CD14-positive monocyte (primary cell): ENCODE measurements around the gene SLC7A8. TPM values are rescaled to one million over a fixed set of nuclear protein-coding genes. Genes with fewer than 3 reads are reported as not detected.

Experiments used
- DNase-seq, 3 donors: peaks; one replicate each; pipeline ENCODE4 v3.0.0-alpha.2; 2011 to 2022
- H2AFZ ChIP-seq: 2 replicates; pipeline ENCODE4 v1.6.0; 2012; ENCODE audit warnings: mild to moderate bottlenecking, low read depth, low read length, inconsistent platforms; ENCODE audit not compliant: insufficient read depth, poor library complexity, severe bottlenecking
- H3K27ac ChIP-seq, 2 donors: 1 replicate in 1 of 2; 2 replicates in 1 of 2; pipeline ENCODE4 v1.5.1; 2012 to 2013; ENCODE audit warnings: low read length in 2 of 2, control low read depth in 1 of 2, inconsistent platforms in 1 of 2, low read depth in 1 of 2, mild to moderate bottlenecking in 1 of 2
- H3K27me3 ChIP-seq, 2 donors: one replicate each; pipeline versions ENCODE4 v1.6.0 to v1.6.1; 2011 to 2013; ENCODE audit warnings: low read length in 2 of 2; ENCODE audit not compliant: control insufficient read depth in 2 of 2, insufficient read depth in 2 of 2
- H3K36me3 ChIP-seq, 2 donors: replicated peaks in 1 of 2; 1 replicate in 1 of 2; 2 replicates in 1 of 2; pipeline versions ENCODE4 v1.5.1 to v1.6.1; 2012 to 2013; ENCODE audit warnings: low read length in 2 of 2, control low read depth in 1 of 2, inconsistent platforms in 1 of 2, mild to moderate bottlenecking in 1 of 2; ENCODE audit not compliant: insufficient read depth in 2 of 2, control insufficient read depth in 1 of 2
- H3K4me1 ChIP-seq, 2 donors: 1 replicate in 1 of 2; 2 replicates in 1 of 2; pipeline versions ENCODE4 v1.5.1 to v1.6.1; 2012 to 2013; ENCODE audit warnings: low read length in 2 of 2, control low read depth in 1 of 2, inconsistent platforms in 1 of 2, mild to moderate bottlenecking in 1 of 2, moderate library complexity in 1 of 2; ENCODE audit not compliant: insufficient read depth in 2 of 2, control insufficient read depth in 1 of 2
- H3K4me2 ChIP-seq: replicated peaks from 2 replicates; pipeline ENCODE3; 2012; ENCODE audit warnings: low read length, moderate library complexity, mild to moderate bottlenecking; ENCODE audit not compliant: poor library complexity, severe bottlenecking; ENCODE audit errors: extremely low read depth
- H3K4me3 ChIP-seq, 3 experiments: fragments of 200-600 bp in 1 of 3; sonication (generic) in 1 of 3; replicated peaks in 1 of 3; 1 replicate in 2 of 3; 2 replicates in 1 of 3; pipeline ENCODE4 v1.5.1; 2011 to 2013; ENCODE audit warnings: low read length in 3 of 3, mild to moderate bottlenecking in 3 of 3, control low read depth in 2 of 3, low read depth in 2 of 3, inconsistent platforms in 1 of 3, moderate library complexity in 1 of 3
- H3K79me2 ChIP-seq: 2 replicates; pipeline ENCODE4 v1.6.0; 2012; ENCODE audit warnings: mild to moderate bottlenecking, control low read depth, inconsistent platforms, low read length, moderate library complexity; ENCODE audit not compliant: insufficient read depth
- H3K9ac ChIP-seq: 2 replicates; pipeline ENCODE4 v1.6.0; 2017; ENCODE audit warnings: low read length, mild to moderate bottlenecking; ENCODE audit not compliant: insufficient read depth, poor library complexity, severe bottlenecking
- H3K9me3 ChIP-seq, 2 donors: replicated peaks in 1 of 2; 1 replicate in 1 of 2; 2 replicates in 1 of 2; pipeline versions ENCODE4 v1.5.1 to v1.6.1; 2012 to 2013; ENCODE audit warnings: low read length in 2 of 2, control low read depth in 1 of 2; ENCODE audit not compliant: control insufficient read depth in 1 of 2, insufficient read depth in 1 of 2
- H4K20me1 ChIP-seq: 2 replicates; pipeline ENCODE4 v1.6.0; 2012; ENCODE audit warnings: mild to moderate bottlenecking, low read length, control low read depth, moderate library complexity; ENCODE audit not compliant: insufficient read depth
- H3K27ac Mint-ChIP-seq, 7 donors: one replicate each; pipeline ENCODE4 v1.8.0; 2020; ENCODE audit warnings: mild to moderate bottlenecking in 7 of 7, mixed read lengths in 7 of 7, moderate library complexity in 6 of 7, inconsistent platforms in 2 of 7
- H3K27me3 Mint-ChIP-seq, 3 donors: one replicate each; pipeline ENCODE4 v1.8.0; 2021 to 2022; ENCODE audit warnings: low read depth in 3 of 3, mild to moderate bottlenecking in 3 of 3, mixed read lengths in 3 of 3, moderate library complexity in 3 of 3, inconsistent platforms in 1 of 3
- H3K36me3 Mint-ChIP-seq, 2 donors: one replicate each; pipeline ENCODE4 v1.8.0; 2020; ENCODE audit warnings: mixed read lengths in 2 of 2, inconsistent platforms in 1 of 2, mild to moderate bottlenecking in 1 of 2
- H3K4me1 Mint-ChIP-seq: one replicate; pipeline ENCODE4 v1.8.0; 2020; ENCODE audit warnings: mild to moderate bottlenecking, mixed read lengths
- H3K4me3 Mint-ChIP-seq, 2 donors: one replicate each; pipeline ENCODE4 v1.8.0; 2020; ENCODE audit warnings: mild to moderate bottlenecking in 2 of 2, mixed read lengths in 2 of 2, moderate library complexity in 1 of 2
- H3K9me3 Mint-ChIP-seq, 7 donors: one replicate each; pipeline ENCODE4 v1.8.0; 2020 to 2022; ENCODE audit warnings: mixed read lengths in 7 of 7, mild to moderate bottlenecking in 6 of 7, moderate library complexity in 6 of 7, inconsistent platforms in 2 of 7
- CTCF ChIP-seq: fragments of 200-600 bp; IDR thresholded peaks from one replicate; pipeline ENCODE4 v1.8.0; 2022; ENCODE audit warnings: antibody characterized with exemption, mild to moderate bottlenecking
- WGBS: methylation state at CpG from one replicate; pipeline ENCODE4 v1.1.5; 2013; ENCODE audit warnings: missing lambda C conversion rate; ENCODE audit not compliant: insufficient coverage; 5-methylcytosine and 5-hydroxymethylcytosine counted together
- intact Hi-C, 2 donors: fragments of 100-400 bp; cut with micrococcal nuclease; formaldehyde crosslinking; loops; one replicate each; pipeline versions ENCODE4 v1.15.0 to v1.15.1; 2023
- polyA plus RNA-seq, 3 donors: library from polyadenylated mRNA; depleted of rRNA in 1 of 3; unstranded in 2 of 3; stranded (reverse) in 1 of 3; fragments of 300-500 nt in 2 of 3; fragments of >200 nt in 1 of 3; fragmentation: Illumina TruSeq in 2 of 3; gene quantifications; 1 replicate in 2 of 3; 2 replicates in 1 of 3; pipeline ENCODE4 v1.2.3, GENCODE V29; 2012 to 2021

SLC7A8 gene
- polyA plus RNA-seq, 3 donors: 0.05 to 0.53 (median 0.25) TPM

GRCh38 chr14:23125011-23125410, 58.4 kb downstream of the SLC7A8 start:
- Histone ChIP-seq H3K27ac (no peak overlapping the region), H3K4me2 (no peak overlapping the region), H3K27me3 (no peaks in the 10 kb centered on the region), H3K79me2 (no peaks in the 10 kb centered on the region), H3K4me3 (no peak overlapping the region), H3K9ac (no peak overlapping the region), H3K36me3 (no peaks in the 10 kb centered on the region), H4K20me1 (no peaks in the 10 kb centered on the region), H3K9me3 (no peaks in the 10 kb centered on the region), H2AFZ (no peak overlapping the region), H3K4me1 (peaks cover 15 to 30% of the 10 kb centered on the region in 2 donors)
- H3K4me1 Mint-ChIP-seq: peaks cover 35% of the 10 kb centered on the region
- no peak for DNase-seq
- no peak overlapping the region for H3K4me3 Mint-ChIP-seq
- peaks cover 0 to 2% (median 0%) of the 10 kb centered on the region in 7 donors for H3K9me3 Mint-ChIP-seq
- no peaks in the 10 kb centered on the region for H3K36me3 Mint-ChIP-seq
- H3K27me3 Mint-ChIP-seq: peaks cover 0 to 2% (median 0%) of the 10 kb centered on the region in 3 donors
- H3K27ac Mint-ChIP-seq: peak overlapping the region in 1 of 7 donors; percentile 42
- intact Hi-C loops: no loop called here
- no peak for TF ChIP-seq CTCF
- 83% methylated on average over 1 of the region's 3 CpGs for WGBS

GRCh38 chr14:23124337-23124954, 59.0 kb downstream of the SLC7A8 start:
- H4K20me1 ChIP-seq: no peaks in the 10 kb centered on the region
- TF ChIP-seq CTCF: no peak
- Mint-ChIP-seq H3K36me3 (no peaks in the 10 kb centered on the region), H3K4me3 (no peak overlapping the region), H3K4me1 (peaks cover 35% of the 10 kb centered on the region), H3K9me3 (peaks cover 0 to 2% (median 0%) of the 10 kb centered on the region in 7 donors), H3K27me3 (peaks cover 0 to 2% (median 0%) of the 10 kb centered on the region in 3 donors), H3K27ac (no peak overlapping the region)
- peaks cover 17 to 31% of the 10 kb centered on the region in 2 donors for H3K4me1 ChIP-seq
- H3K9me3 ChIP-seq: no peaks in the 10 kb centered on the region
- no peak for DNase-seq
- no peak overlapping the region for H2AFZ ChIP-seq
- peaks cover 2% of the 10 kb centered on the region for H3K79me2 ChIP-seq
- H3K4me2 ChIP-seq: no peak overlapping the region
- no peaks in the 10 kb centered on the region for H3K36me3 ChIP-seq
- H3K9ac ChIP-seq: no peak overlapping the region
- 100% methylated on average over 8 of the region's 13 CpGs for WGBS
- no peaks in the 10 kb centered on the region for H3K27me3 ChIP-seq
- intact Hi-C loops: no loop called here
- H3K27ac ChIP-seq: no peak overlapping the region
- no peak overlapping the region for H3K4me3 ChIP-seq
